Mesodermal cell (in vitro differentiated cells): Measurements from ENCODE around the gene ENTPD2. TPM values are rescaled to one million over a fixed set of nuclear protein-coding genes. Genes with fewer than 3 reads are reported as not detected.

ENCODE experiments used
- H3K27ac ChIP-seq: 2 replicates; pipeline ENCODE4 v1.7.0; 2013; ENCODE audit warnings: mild to moderate bottlenecking, low read depth, low read length, moderate library complexity; ENCODE audit not compliant: severe bottlenecking
- H3K36me3 ChIP-seq: 2 replicates; pipeline ENCODE4 v1.7.1; 2013; ENCODE audit warnings: mild to moderate bottlenecking, low read length, moderate library complexity; ENCODE audit not compliant: control insufficient read depth, insufficient read depth
- H3K4me1 ChIP-seq: one replicate; pipeline ENCODE4 v1.7.1; 2013; ENCODE audit warnings: mild to moderate bottlenecking, low read length; ENCODE audit not compliant: insufficient read depth, control insufficient read depth, poor library complexity, severe bottlenecking
- H3K4me3 ChIP-seq: 2 replicates; pipeline ENCODE4 v1.7.0; 2013; ENCODE audit warnings: low read length, control low read depth, mild to moderate bottlenecking; ENCODE audit not compliant: insufficient read depth, poor library complexity, severe bottlenecking; ENCODE audit errors: extremely low read depth
- H3K9me3 ChIP-seq: 2 replicates; pipeline ENCODE4 v1.7.1; 2013; ENCODE audit warnings: mild to moderate bottlenecking, low read length, moderate library complexity; ENCODE audit not compliant: control insufficient read depth
- WGBS, 2 experiments: methylation state at CpG; one replicate each; pipeline ENCODE4 v1.1.5; 2013; ENCODE audit warnings: missing lambda C conversion rate in 2 of 2; ENCODE audit not compliant: insufficient coverage in 2 of 2; 5-methylcytosine and 5-hydroxymethylcytosine counted together
- polyA plus RNA-seq, 2 experiments: library from polyadenylated mRNA; stranded (reverse); fragments of 50-300 nt; gene quantifications; one replicate each; pipeline ENCODE4 v1.2.3, GENCODE V29; 2013

The ENTPD2 gene
- polyA plus RNA-seq (2013, experiment 1 of 2), result 0.44 TPM
- polyA plus RNA-seq (2013, experiment 2 of 2), result not detected

DNA sequence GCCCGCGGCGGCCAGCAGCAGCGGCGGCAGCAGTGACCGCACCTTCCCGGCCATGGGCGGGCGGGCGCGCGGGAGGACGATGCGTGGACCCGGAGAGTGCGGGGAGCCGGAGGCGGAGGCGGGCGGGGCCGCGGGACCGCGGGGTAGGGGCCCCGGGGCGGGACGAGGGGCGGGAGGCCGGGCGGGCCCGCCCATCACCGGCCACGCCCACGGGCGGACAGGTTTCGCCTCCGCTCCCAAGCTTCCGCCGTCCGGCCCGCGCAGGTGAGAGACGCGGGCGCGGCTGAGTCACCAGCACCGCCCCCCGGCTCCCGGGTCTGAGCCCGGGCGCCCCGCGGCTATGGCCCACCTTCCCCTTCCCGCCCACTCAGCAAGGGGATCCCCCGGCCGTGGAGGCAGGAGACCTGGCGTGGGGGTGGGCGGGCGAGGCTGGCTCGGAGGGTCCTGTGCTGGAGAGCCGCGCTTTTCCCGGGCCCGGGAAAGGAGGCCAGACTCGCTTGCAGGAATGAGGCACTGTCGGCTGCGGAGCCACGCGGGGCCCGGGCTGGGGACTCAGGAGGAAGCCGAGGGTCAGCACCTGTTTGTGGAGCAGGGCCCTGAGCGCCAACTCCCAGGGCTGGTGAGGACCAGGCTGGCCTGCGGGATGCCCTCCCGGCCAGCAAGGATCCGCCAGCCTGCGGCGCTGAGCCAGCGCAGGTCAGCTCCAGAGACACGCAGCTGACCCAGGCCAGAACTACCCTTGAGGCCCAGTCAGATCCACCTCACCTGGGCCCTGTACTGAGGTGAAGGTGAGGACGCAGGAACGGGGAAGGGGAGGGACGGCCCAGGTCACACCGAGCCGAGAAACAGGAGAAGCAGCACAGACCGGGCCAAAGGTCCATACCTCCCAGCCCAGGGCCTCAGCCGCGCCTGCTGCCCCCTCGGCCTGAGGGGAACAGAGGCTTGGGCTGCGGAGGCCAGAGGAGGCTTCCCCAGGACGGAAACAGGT, at the start of gene ENTPD2:
Gene ENTPD2 (minus strand): TSS at position 118 of the 988 bp plus-strand sequence. CDS start 64 bp downstream, at position 54.
- WGBS, 2 experiments, result 24% methylated on average over 68 to 75 of the region's 90 CpGs
- H3K36me3 ChIP-seq, result no peaks in the 10 kb centered on the region
- H3K4me3 ChIP-seq, result no peak within 1 kb of the TSS
- H3K4me1 ChIP-seq, result peaks cover 2% of the 10 kb centered on the region
- no peaks in the 10 kb centered on the region for H3K9me3 ChIP-seq
- H3K27ac ChIP-seq, result no peak within 1 kb of the TSS

DNA sequence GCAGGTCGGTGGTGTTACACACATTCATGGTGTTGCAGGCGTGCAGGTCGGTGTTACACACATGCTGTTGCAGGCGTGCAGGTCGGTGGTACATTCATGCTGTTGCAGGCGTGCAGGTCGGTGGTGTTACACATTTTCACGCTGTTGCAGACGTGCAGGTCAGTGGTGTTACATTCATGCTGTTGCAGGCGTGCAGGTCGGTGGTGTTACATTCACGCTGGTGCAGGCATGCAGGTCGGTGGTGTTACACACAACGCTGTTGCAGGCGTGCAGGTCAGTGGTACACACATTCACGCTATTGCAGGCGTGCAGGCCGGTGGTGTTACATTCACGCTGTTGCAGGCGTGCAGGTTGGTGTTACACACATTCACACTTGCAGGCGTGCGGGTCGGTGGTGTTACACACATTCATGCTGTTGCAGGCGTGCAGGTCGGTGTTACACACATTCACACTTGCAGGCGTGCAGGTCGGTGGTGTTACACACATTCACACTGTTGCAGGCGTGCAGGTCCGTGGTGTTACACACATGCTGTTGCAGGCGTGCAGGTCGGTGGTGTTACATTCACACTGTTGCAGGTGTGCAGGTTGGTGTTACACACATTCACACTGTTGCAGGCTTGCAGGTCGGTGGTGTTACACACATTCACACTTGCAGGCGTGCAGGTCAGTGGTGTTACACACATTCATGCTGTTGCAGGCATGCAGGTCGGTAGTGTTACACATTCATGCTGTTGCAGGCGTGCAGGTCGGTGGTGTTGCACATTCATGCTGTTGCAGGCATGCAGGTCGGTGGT, 49.5 kb upstream of the ENTPD2 start:
- WGBS, 2 experiments, result 92 to 94% methylated on average over 37 of the region's 37 CpGs
- Histone ChIP-seq H3K9me3 (peaks cover 15% of the 10 kb centered on the region), H3K4me1 (no peaks in the 10 kb centered on the region), H3K27ac (no peak overlapping the region), H3K4me3 (no peak overlapping the region), H3K36me3 (peaks cover 84% of the 10 kb centered on the region)

DNA sequence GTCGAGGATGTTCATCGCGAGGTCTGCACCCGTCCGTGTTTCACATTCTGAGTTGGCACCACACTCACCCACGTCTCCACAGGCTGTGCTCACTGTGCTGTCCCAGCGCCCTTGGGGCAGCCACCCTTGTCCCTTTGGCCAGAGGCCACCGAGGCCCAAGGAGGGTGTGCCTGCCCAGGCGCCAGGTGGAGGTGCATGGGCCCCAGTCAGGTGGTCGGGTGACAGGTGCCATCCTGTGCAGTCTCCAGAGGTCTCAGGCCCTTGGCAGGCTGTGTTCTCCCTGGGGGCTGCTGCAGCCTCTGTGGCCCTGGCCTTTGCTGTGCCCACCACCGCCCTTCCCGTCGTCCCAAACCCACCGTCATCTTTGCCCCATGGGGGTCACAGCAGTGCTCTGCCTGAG, 45.4 kb upstream of the ENTPD2 start:
- WGBS, 2 experiments, result 95 to 98% methylated on average over 14 of the region's 14 CpGs
- peaks cover 71% of the 10 kb centered on the region for H3K36me3 ChIP-seq
- H3K9me3 ChIP-seq, result peaks cover 15% of the 10 kb centered on the region
- no peak overlapping the region for H3K27ac ChIP-seq
- H3K4me1 ChIP-seq, result no peaks in the 10 kb centered on the region
- H3K4me3 ChIP-seq, result no peak overlapping the region

DNA sequence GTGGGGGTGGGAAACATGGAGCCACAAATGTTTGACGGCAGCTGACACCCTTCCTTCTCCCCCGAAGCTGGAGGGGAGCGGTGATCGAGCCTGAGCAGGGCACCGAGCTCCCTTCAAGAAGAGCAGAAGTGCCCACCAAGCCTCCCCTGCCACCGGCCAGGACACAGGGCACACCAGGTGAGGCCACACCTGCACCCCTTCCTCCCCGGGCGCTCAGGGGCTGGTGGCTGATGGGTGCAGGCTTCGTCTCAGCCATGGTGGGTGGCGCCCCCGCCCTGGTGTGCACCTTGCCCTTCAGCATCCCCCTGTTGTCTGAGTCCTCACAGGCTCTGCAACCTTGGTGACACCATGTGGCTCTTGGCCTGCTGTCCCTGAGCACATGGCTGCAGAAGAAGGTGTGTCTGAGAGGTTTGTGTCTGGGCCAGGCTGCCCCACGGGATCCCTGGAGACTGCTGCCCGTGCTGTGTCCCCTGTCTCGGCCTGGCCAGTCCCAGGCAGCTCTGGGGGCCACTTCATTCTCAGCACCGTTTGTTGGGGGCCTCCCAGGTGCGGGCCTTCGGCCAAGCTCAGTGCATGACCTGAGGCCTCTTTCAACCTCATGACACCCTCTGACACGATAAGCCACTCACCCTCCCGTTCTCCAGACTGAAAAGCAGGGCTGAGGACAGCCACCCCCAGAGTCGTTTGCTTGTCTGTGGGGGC, 44.1 kb upstream of the ENTPD2 start:
- Histone ChIP-seq H3K4me3 (no peak overlapping the region), H3K36me3 (peaks cover 62% of the 10 kb centered on the region), H3K9me3 (peaks cover 12% of the 10 kb centered on the region), H3K4me1 (no peaks in the 10 kb centered on the region), H3K27ac (no peak overlapping the region)
- 92 to 94% methylated on average over 15 to 20 of the region's 20 CpGs for WGBS, 2 experiments

DNA sequence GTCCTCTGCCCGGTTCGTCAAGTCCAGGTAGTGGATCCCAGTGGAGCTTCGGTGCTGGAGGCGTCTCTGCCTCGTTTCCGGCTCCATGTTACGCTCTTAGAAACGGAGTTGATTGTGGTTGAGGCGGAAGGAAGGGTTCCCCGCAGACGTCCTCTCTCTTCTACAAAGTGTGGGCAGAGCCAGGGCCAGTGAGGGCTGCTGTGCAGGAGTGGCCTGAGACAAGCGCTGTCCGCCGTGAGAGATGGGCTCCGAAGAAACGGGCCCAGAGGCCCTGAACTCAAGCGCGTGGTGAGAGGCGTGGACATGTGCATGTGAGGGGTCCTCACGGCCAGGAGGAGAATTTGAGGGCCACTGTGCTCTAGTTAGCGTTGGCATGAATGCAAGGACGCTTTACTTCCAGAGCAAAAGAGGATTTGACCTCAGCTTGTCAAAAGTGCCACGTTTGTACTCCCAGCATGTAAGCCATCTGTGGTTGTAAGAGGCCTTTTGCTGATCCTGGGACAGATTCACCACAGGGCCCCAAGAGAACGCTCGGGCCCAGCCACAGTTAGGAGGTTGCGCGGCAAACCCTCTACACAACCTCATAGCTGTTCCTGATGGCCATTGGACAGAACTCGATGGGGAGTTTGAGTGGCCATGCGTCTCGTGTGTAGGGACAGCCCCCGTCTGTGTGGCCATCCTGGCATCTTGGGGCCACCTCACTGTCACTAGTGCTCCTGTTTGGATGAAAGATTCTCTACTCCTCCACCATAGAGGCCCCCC, 43.1 kb upstream of the ENTPD2 start:
- Histone ChIP-seq H3K9me3 (peaks cover 6% of the 10 kb centered on the region), H3K36me3 (peaks cover 61% of the 10 kb centered on the region), H3K4me3 (no peak overlapping the region), H3K27ac (no peak overlapping the region), H3K4me1 (no peaks in the 10 kb centered on the region)
- 96 to 97% methylated on average over 27 to 28 of the region's 31 CpGs for WGBS, 2 experiments

DNA sequence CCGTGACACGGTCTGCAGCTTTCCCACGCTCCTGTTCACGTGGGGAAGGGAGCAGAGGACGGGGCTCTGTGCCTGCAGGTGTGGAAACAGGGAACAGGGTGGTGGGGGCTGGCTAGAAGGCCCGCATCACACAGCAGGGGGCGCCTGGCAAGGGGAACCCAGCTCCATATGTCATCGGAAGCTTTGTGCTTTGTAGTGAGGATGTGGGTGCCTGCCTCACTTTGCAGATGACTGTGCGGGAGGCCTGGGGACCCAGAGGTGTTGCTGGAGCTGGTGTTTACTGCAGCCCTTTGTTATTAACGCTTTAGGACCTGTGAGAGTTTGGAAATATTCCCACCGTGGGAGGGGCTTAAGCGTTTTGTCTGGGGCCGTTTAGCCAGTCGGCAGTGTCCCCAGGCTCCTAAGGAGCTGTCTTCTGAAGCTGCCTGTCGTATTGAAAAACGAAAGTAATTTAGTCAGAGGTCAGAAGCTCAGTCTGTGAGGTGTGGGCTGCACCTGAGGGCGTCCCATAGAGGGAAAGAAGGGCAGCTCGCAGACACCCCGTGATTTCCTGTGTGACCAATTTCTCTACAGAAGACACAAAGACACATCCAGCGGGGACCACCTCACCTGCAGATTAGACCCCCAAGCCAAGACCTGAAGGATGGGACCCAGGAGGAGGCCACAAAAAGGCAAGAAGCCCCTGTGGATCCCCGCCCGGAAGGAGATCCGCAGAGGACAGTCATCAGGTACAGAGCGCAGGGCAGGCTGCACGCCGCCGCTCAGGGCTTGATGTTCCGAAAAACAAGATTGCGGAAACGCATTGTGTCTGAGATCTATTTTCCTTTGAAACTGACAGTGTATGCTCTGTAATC, 42.0 kb upstream of the ENTPD2 start:
- H3K9me3 ChIP-seq, result no peaks in the 10 kb centered on the region
- peaks cover 60% of the 10 kb centered on the region for H3K36me3 ChIP-seq
- H3K4me1 ChIP-seq, result no peaks in the 10 kb centered on the region
- no peak overlapping the region for H3K27ac ChIP-seq
- H3K4me3 ChIP-seq, result no peak overlapping the region
- 90 to 92% methylated on average over 27 to 29 of the region's 30 CpGs for WGBS, 2 experiments

DNA sequence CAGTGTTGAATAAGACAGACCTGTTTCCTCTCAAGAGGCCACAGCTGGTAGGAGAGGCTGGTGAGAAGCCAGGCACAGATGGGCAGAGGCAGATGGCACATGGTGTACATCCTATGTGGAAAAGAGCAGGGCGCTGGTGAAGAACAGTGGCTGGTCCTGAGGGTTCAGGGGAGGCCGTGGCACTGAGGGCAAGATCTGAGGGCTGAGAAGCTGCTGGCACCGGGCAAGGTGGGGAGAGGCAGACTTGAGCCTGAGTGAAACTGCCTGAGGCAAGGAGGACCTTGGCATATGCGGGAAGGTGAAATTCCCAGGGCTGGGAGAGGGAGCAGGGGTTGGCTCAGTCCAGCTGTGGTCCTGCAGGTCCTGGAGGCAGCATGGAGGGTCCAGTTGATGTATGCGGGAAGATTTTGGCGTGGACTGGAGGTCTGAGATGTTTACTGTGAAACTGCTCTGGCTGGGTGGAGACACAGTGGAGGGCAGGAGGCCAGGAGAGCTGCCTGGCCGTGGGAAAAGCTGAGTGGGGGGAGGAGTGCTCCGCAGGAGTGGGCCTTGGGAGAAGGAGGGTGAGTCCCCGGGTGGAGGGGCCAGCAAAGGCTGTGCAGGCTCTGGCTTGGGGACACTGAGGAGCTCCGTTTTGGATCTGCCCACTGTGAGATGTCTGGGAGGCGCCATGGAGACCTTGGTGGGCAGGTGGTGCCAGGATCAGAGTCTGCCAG, 35.5 kb upstream of the ENTPD2 start:
- no peak overlapping the region for H3K4me3 ChIP-seq
- peaks cover 46% of the 10 kb centered on the region for H3K36me3 ChIP-seq
- no peak overlapping the region for H3K27ac ChIP-seq
- 96% methylated on average over 9 to 11 of the region's 11 CpGs for WGBS, 2 experiments
- peaks cover 3% of the 10 kb centered on the region for H3K4me1 ChIP-seq
- H3K9me3 ChIP-seq, result no peaks in the 10 kb centered on the region

DNA sequence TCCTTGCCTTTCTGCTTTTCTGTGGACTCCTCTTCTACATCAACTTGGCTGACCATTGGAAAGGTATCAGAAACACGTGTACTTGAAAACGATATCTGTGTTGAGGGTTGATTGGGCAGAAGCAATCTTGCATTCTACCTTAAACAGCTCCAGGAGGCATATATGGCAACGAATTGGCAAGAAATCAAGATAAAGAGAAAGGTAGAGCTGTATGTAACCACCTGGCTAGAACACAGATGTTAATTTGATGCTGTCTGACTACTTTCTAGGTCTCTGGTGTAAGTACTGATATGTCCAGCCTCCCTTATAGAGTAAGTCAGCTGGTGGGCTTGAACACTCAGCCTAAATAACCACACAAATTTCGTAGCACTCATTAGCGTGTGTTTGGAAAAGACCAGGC, 34.3 kb upstream of the ENTPD2 start:
- Histone ChIP-seq H3K4me1 (peaks cover 12% of the 10 kb centered on the region), H3K27ac (no peak overlapping the region), H3K9me3 (no peaks in the 10 kb centered on the region), H3K4me3 (peak overlapping the region; percentile 76), H3K36me3 (peaks cover 44% of the 10 kb centered on the region)
- WGBS, 2 experiments, result 100% methylated on average over 3 of the region's 5 CpGs

DNA sequence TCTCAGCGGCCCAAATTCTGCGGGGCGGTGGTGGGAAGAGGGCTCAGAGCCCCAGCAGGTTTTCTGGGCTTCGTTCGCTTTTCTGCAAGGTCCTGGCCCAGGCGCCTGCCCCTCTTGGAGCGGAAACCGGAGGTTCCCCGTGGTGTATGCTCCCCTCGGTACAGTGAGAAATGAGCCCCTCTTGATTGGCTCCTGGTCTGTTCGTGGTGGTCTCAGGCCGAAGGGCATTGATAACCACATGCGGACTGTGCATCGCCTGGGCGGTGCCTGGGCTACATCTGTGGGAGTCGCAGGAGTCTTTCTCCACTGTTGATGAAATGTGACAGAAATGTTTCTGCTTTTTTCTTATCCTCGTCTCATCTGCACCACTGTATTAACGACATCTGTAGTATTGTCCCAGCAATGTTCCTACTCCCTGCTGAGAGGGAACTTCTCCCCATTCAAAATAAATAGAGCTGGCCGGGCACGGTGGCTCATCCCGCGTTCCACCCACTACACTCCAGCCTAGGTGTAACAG, 33.6 kb upstream of the ENTPD2 start:
- Histone ChIP-seq H3K36me3 (peaks cover 37% of the 10 kb centered on the region), H3K4me3 (peak overlapping the region; percentile 76), H3K4me1 (peaks cover 19% of the 10 kb centered on the region), H3K9me3 (no peaks in the 10 kb centered on the region), H3K27ac (peak overlapping the region; percentile 83)
- WGBS, 2 experiments, result 4 to 11% methylated on average over 17 to 22 of the region's 22 CpGs
